ENCODE data around the gene NPHS1. TPM values are rescaled to one million over a fixed set of nuclear protein-coding genes. Genes with fewer than 3 reads are reported as not detected.

Gene NPHS1
- total RNA-seq, 2 experiments from 2014 or later: not detected

DNA sequence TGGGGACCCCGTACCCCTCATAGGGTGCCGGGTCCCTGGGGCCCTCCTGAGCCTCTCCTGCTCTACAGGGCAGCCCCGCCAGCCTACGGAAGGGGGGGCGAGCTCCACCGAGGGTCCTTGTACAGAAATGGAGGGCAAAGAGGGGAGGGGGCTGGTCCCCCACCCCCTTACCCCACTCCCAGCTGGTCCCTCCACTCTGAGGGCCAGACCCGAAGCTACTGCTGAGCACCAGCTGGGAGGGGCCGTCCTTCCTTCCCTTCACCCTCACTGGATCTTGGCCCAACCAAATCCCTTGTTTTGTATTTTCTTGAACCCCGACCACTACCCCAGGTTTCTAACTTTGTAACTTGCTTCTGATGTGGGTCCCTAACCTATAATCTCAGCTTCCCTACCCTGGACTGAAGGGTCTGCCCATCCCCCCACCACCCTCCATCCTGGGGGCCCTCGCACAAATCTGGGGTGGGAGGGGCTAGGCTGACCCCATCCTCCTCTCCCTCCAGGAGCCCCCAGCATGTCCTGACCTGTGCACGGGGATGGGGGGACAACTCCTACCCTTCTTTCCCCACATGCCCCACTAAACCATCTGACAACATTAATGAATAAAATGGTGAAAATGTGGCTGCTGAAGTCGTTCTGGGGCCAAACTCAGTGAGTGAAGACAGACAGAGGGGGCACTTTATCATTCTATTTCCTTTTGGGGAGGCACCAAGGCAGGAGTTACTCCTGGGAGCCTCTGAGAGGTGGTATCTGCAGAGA lies 63.9 kb downstream of the NPHS1 start:
- H3K4me1 Mint-ChIP-seq (ENCODE audit: low read depth): no peaks in the 10 kb centered on the region
- Histone ChIP-seq H3K4me1 (ENCODE audit: insufficient read depth, low read length) (no peaks in the 10 kb centered on the region), H3K27ac (ENCODE audit: low read depth in 1 of 2, low read length in 2 of 2) (no peak overlapping the region), H3K4me3 (ENCODE audit: low read length) (no peak overlapping the region), H3K36me3 (ENCODE audit: insufficient read depth, low read length) (peaks cover 3% of the 10 kb centered on the region), H3K9me3 (ENCODE audit: control insufficient read depth in 1 of 2, insufficient read depth in 1 of 2, low read length in 2 of 2) (no peaks in the 10 kb centered on the region), H3K27me3 (ENCODE audit: control insufficient read depth in 1 of 2, insufficient read depth in 2 of 2, low read length in 2 of 2) (no peaks in the 10 kb centered on the region)
- intact Hi-C loops (cut with DNase I, micrococcal nuclease): no loop called here
- ATAC-seq (ENCODE audit: poor library complexity) (no peak), DNase-seq (peak in 1 of 14 experiments; percentile 12)
- CTCF ChIA-PET: interaction anchor here (0.6 kb wide), 1 partner anchor 93 kb away, joined by 4 read pairs; no protein-coding TSS in a partner anchor
- H3K4me3 Mint-ChIP-seq: no peak overlapping the region
- POLR2A ChIA-PET: no interaction called here
- H3K27me3 Mint-ChIP-seq: no peaks in the 10 kb centered on the region
- no peak overlapping the region for H3K27ac Mint-ChIP-seq
- H3K36me3 Mint-ChIP-seq (ENCODE audit: low read depth): peaks cover under 1% of the 10 kb centered on the region
- TF ChIP-seq, protein P1, sequence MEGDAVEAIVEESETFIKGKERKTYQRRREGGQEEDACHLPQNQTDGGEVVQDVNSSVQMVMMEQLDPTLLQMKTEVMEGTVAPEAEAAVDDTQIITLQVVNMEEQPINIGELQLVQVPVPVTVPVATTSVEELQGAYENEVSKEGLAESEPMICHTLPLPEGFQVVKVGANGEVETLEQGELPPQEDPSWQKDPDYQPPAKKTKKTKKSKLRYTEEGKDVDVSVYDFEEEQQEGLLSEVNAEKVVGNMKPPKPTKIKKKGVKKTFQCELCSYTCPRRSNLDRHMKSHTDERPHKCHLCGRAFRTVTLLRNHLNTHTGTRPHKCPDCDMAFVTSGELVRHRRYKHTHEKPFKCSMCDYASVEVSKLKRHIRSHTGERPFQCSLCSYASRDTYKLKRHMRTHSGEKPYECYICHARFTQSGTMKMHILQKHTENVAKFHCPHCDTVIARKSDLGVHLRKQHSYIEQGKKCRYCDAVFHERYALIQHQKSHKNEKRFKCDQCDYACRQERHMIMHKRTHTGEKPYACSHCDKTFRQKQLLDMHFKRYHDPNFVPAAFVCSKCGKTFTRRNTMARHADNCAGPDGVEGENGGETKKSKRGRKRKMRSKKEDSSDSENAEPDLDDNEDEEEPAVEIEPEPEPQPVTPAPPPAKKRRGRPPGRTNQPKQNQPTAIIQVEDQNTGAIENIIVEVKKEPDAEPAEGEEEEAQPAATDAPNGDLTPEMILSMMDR (IDR thresholded peaks at IDR 0.05): no peak
- H3K9me3 Mint-ChIP-seq: no peaks in the 10 kb centered on the region

DNA sequence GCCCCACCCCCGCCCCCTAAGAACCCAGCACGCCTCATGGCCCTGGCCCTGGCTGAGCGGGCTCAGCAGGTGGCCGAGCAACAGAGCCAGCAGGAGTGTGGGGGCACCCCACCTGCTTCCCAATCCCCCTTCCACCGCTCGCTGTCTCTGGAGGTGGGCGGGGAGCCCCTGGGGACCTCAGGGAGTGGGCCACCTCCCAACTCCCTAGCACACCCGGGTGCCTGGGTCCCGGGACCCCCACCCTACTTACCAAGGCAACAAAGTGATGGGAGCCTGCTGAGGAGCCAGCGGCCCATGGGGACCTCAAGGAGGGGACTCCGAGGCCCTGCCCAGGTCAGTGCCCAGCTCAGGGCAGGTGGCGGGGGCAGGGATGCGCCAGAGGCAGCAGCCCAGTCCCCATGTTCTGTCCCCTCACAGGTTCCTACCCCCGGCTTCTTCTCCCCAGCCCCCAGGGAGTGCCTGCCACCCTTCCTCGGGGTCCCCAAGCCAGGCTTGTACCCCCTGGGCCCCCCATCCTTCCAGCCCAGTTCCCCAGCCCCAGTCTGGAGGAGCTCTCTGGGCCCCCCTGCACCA lies 65.0 kb downstream of the NPHS1 start:
- Mint-ChIP-seq H3K4me1 (ENCODE audit: low read depth) (no peaks in the 10 kb centered on the region), H3K36me3 (ENCODE audit: low read depth) (peaks cover 7% of the 10 kb centered on the region), H3K27me3 (no peaks in the 10 kb centered on the region), H3K9me3 (no peaks in the 10 kb centered on the region), H3K4me3 (no peak overlapping the region), H3K27ac (no peak overlapping the region)
- no peak overlapping the region for H3K27ac ChIP-seq (ENCODE audit: low read depth in 1 of 2, low read length in 2 of 2)
- H3K9me3 ChIP-seq (ENCODE audit: control insufficient read depth in 1 of 2, insufficient read depth in 1 of 2, low read length in 2 of 2): no peaks in the 10 kb centered on the region
- peaks cover 6% of the 10 kb centered on the region for H3K36me3 ChIP-seq (ENCODE audit: insufficient read depth, low read length)
- TF ChIP-seq, protein P1 (IDR thresholded peaks at IDR 0.05): no peak
- ATAC-seq (ENCODE audit: poor library complexity) (no peak), DNase-seq (no peak)
- ChIA-PET POLR2A (no interaction called here), CTCF (no interaction called here)
- intact Hi-C loops (cut with DNase I, micrococcal nuclease): no loop called here
- no peaks in the 10 kb centered on the region for H3K4me1 ChIP-seq (ENCODE audit: insufficient read depth, low read length)
- H3K4me3 ChIP-seq (ENCODE audit: low read length): no peak overlapping the region
- H3K27me3 ChIP-seq (ENCODE audit: control insufficient read depth in 1 of 2, insufficient read depth in 2 of 2, low read length in 2 of 2): no peaks in the 10 kb centered on the region

DNA sequence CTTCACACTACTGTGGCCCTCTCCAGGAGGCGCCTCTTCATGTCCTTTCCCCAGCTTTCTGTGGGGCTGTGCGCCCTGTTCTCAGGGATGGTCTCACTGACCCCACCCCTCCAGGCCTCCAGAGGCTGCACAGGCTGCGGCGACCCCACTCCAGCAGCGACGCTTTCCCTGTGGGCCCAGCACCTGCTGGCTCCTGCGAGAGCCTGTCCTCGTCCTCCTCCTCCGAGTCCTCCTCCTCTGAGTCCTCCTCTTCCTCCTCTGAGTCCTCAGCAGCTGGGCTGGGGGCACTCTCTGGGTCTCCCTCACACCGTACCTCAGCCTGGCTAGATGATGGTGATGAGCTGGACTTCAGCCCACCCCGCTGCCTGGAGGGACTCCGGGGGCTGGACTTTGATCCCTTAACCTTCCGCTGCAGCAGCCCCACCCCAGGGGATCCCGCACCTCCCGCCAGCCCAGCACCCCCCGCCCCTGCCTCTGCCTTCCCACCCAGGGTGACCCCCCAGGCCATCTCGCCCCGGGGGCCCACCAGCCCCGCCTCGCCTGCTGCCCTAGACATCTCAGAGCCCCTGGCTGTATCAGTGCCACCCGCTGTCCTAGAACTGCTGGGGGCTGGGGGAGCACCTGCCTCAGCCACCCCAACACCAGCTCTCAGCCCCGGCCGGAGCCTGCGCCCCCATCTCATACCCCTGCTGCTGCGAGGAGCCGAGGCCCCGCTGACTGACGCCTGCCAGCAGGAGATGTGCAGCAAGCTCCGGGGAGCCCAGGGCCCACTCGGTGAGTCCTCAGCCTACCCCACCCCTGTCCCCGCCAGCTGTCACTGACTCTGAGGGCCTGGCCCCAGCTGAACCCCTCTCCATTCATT lies 65.8 kb downstream of the NPHS1 start:
- no peak for ATAC-seq (ENCODE audit: poor library complexity)
- no peak for DNase-seq
- POLR2A ChIA-PET: no interaction called here
- Histone ChIP-seq H3K27me3 (ENCODE audit: control insufficient read depth in 1 of 2, insufficient read depth in 2 of 2, low read length in 2 of 2) (no peaks in the 10 kb centered on the region), H3K4me1 (ENCODE audit: insufficient read depth, low read length) (no peaks in the 10 kb centered on the region), H3K4me3 (ENCODE audit: low read length) (no peak overlapping the region), H3K9me3 (ENCODE audit: control insufficient read depth in 1 of 2, insufficient read depth in 1 of 2, low read length in 2 of 2) (no peaks in the 10 kb centered on the region), H3K27ac (ENCODE audit: low read depth in 1 of 2, low read length in 2 of 2) (no peak overlapping the region), H3K36me3 (ENCODE audit: insufficient read depth, low read length) (peaks cover 7% of the 10 kb centered on the region)
- no peaks in the 10 kb centered on the region for H3K4me1 Mint-ChIP-seq (ENCODE audit: low read depth)
- H3K27ac Mint-ChIP-seq: no peak overlapping the region
- H3K4me3 Mint-ChIP-seq: no peak overlapping the region
- H3K27me3 Mint-ChIP-seq: no peaks in the 10 kb centered on the region
- TF ChIP-seq, protein P1 (IDR thresholded peaks at IDR 0.05): no peak
- H3K36me3 Mint-ChIP-seq (ENCODE audit: low read depth): peaks cover 8% of the 10 kb centered on the region
- CTCF ChIA-PET: no interaction called here
- H3K9me3 Mint-ChIP-seq: no peaks in the 10 kb centered on the region
- intact Hi-C loops (cut with DNase I, micrococcal nuclease): no loop called here
